GM12892 (cell line): ENCODE data around the gene SSH3.
"Not testable (repeated sequence)": the region's sequence is repeated elsewhere in the genome, so short reads cannot be mapped to it uniquely, and the experiment has no call there.

Experiments used
- DNase-seq: peaks from one replicate; pipeline ENCODE4 v3.0.0; 2011; ENCODE audit not compliant: insufficient read length
- FAIRE-seq: peaks from 2 replicates; lab custom pipeline; 2011; peaks lifted over from hg19 to GRCh38; lab: Jason Lieb, UNC
- POLR2A ChIP-seq: IDR thresholded peaks from 2 replicates; pipeline ENCODE4 v1.6.1; 2011; ENCODE audit warnings: low read depth, low read length, control low read depth
- POLR2AphosphoS5 ChIP-seq: IDR thresholded peaks from 2 replicates; pipeline ENCODE4 v1.6.1; 2011; ENCODE audit warnings: low read depth, low read length, control low read depth
- TAF1 ChIP-seq: IDR thresholded peaks from 2 replicates; pipeline ENCODE4 v1.6.1; 2011; ENCODE audit warnings: low read depth, mild to moderate bottlenecking, control low read depth, low read length, borderline replicate concordance

The SSH3 gene

DNA sequence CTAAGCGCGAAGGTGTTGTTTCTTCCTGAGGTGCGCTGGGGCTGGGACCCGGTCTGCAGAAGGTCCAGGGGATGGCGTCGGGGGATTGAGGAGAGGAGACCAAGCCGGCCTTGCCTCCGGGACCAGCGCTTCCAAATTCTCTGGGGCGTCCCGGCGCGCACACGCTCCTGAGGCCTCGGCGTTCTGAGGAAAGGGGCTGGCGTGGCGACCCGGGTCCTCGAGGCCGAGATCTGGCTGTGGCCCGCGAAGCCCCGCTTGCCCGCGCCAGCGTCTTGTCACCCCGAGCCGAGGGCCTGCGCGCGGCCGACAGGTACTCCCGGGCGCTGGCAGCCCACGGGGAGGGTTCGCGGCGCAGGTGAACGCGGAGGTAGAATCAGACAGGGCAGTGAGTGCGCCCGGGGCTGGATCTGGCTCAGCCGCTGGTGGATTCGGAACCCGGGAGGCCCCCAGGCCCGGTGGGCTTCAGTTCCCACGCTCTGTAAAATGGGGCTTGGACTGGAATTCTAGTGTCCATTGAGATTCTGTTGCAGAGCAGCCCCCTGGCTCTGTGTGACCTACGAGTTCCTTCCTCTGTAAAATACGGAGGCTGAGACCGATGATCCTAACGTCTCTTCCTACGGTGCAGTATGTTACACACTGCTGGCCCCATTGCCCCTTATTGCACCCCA is 14.7 kb downstream of the SSH3 start:
- DNase-seq (no peak), FAIRE-seq (no peak)
- TF ChIP-seq TAF1 (no peak), POLR2AphosphoS5 (no peak), POLR2A (no peak)

DNA sequence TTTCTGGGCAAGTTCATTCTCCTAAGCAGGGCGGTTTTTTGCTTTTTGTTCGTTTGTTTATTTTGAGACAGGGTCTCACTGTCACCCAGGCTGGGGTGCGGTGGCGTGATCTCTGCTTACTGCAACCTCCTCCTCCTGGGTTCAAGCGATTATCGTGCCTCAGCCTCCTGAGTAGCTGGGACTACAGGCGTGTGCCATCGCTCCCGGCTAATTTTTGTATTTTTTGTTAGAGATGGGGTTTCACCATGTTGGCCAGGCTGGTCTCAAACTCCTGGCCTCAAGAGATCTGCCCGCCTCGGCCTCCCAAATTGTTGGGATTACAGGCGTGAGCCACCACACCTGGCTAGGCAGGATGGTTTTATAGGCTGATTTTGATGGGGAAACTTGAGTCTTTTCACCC is 15.5 kb downstream of the SSH3 start:
- DNase-seq, FAIRE-seq: not testable (repeated sequence)

DNA sequence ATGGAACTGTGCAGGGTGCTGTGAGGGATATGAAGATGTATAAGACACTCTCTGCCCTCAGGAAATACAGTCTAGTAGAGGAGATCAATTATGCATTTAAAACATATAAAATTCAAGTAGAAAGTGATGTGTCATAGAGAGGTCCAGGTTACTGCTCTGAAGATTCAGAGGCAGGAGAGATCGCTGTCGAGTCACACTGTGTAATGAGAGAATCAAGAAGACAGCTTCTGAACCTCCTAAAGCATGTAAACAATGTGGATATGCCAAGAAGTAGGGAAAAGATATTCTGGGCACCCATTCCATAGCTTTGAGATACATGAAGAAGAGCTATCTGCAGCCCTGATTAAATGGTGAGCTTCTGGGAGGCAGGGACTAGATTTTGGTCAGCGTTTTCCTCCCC is 16.7 kb downstream of the SSH3 start:
- no peak for DNase-seq
- TF ChIP-seq TAF1, result no peak
- no peak for TF ChIP-seq POLR2AphosphoS5
- TF ChIP-seq POLR2A, result no peak
- FAIRE-seq, result no peak

- TF ChIP-seq POLR2AphosphoS5 (no peak), POLR2A (no peak), TAF1 (no peak)
- DNase-seq (no peak), FAIRE-seq (no peak)
Measured at GRCh38 chr11:67320691-67321090, 17.4 kb downstream of the SSH3 start.

GRCh38 chr11:67321313-67321871 is 18.1 kb downstream of the SSH3 start:
- FAIRE-seq (no peak), DNase-seq (no peak)
- TF ChIP-seq POLR2AphosphoS5 (no peak), TAF1 (no peak), POLR2A (no peak)

- DNase-seq, result no peak
- FAIRE-seq, result no peak
- TF ChIP-seq POLR2AphosphoS5, result no peak
- no peak for TF ChIP-seq POLR2A
Measured at GRCh38 chr11:67322049-67322448, 18.7 kb downstream of the SSH3 start.

DNA sequence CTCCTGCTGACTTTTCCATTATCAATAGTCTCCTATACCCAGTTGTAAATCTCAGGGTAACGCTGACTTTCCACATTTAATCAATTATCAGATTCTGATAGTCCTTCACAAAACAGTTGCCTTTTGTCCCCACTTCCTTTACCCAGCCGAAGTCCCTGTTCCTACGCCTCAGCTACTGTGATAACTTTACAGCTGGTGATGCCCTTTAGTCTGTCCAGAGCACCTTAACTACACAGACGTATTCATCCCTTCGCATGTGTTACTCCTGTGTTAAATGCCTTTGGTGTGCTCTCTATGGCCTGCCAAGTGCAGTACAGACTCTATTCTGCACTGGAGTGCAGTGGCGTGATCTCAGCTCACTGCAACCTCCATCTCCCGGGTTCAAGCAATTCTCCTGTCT is 20.2 kb downstream of the SSH3 start:
- no peak for DNase-seq
- no peak for FAIRE-seq
- no peak for TF ChIP-seq POLR2AphosphoS5
- no peak for TF ChIP-seq POLR2A
- TF ChIP-seq TAF1, result no peak

GRCh38 chr11:67332081-67332691 is 28.9 kb downstream of the SSH3 start:
- DNase-seq, result no peak
- TF ChIP-seq TAF1, result no peak
- no peak for TF ChIP-seq POLR2AphosphoS5
- TF ChIP-seq POLR2A, result no peak
- no peak for FAIRE-seq

DNA sequence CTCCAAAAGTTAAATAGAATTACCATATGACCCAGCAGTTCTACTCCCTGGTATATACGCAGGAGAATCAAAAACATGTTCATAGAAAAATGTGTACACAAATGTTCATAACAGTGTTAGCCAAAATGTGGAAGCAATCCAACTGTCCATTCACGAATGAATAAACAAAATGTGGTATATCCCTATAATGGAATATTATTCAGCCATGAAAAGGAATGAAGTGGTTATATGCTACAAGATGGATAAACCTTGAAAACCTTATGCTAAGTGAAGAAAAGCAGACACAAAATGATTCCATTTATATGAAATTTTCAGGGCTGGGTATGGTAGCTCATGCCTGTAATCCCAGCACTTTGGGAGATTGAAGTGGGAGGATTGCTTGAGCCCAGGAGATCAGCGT is 33.9 kb downstream of the SSH3 start:
- no peak for FAIRE-seq
- DNase-seq, result no peak
- TF ChIP-seq POLR2AphosphoS5 (no peak), POLR2A (no peak), TAF1 (no peak)

DNA sequence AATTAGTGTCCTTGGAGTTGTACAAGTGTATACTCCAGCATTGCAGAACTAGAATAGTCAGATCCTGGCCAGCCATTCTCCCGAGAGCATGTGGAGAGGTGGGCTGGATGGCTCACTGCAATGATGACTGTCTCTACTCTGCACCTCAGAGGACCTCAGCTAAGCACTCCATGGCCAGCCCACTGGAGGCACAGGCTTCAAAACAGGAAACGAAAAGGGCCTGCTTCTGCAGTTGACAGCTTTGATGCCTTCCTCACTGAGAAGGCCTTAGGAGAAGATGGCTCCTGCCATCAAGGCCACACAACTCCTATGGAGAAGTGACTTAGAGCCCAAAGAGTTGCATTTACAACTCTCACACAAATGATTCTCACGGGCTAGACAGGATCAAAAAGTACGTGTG is 40.9 kb downstream of the SSH3 start:
- FAIRE-seq (peak; percentile 85), DNase-seq (no peak)
- TF ChIP-seq TAF1 (no peak), POLR2AphosphoS5 (no peak), POLR2A (no peak)

DNA sequence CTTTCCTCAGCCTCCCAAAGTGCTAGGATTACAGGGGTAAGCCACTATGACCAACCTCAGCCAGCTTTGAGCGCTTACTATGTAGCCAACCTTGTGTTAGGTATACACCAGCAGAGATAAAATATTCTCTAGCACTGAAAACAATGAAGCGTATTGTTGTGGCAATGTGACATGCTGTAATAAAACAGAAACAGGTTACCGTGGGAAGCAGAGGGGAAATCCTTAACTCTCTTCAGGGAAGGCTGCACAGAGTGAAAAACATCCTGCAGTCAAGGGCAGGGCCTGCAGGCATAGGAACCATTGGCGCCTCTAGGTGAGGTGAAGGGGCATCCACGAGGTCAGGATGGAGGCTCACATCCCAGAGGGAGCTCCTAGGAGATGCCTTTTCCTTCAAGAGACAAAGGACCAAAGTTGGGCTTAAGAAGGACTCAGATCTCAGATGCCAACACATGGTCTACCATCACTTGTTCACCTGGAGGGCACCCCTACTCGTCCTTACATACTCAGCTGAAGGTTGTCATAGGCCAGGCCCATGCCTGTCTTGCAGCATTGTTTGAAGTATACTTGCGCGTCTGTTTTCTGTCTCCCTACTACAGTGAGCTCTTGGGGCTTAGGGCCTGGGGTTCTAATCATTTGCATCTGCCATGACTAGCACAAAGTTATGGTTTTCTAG is 42.1 kb downstream of the SSH3 start:
- FAIRE-seq (peak; percentile 77), DNase-seq (no peak)
- TF ChIP-seq TAF1 (no peak), POLR2A (no peak)
